B cell (primary cell): ENCODE data around the gene RCAN3. TPM values are rescaled to one million over a fixed set of nuclear protein-coding genes. Genes with fewer than 3 reads are reported as not detected.

ENCODE experiments used
- ATAC-seq: fragments of 200-7000 bp; cut with Tn5 transposase; one replicate; pipeline ENCODE4 v1.10.0; 2021; ENCODE audit warnings: low read depth, mild to moderate bottlenecking, moderate number of reproducible peaks, moderate library complexity
- CTCF ChIA-PET: fragments of 350-600 bp; sonication (Branson Sonifier 250); formaldehyde crosslinking; loops from one replicate; lab custom pipeline; 2021; ENCODE audit warnings: antibody characterized with exemption, inconsistent platforms; lab: Charles Lee
- POLR2A ChIA-PET: fragments of 350-600 bp; sonication (Branson Sonifier 250); formaldehyde crosslinking; loops from one replicate; lab custom pipeline; 2021; ENCODE audit warnings: antibody characterized with exemption; lab: Charles Lee
- DNase-seq: peaks from one replicate; pipeline ENCODE4 v3.0.0; 2013
- H2AFZ ChIP-seq: 2 replicates; pipeline ENCODE4 v1.6.1; 2012; ENCODE audit warnings: mild to moderate bottlenecking, low read depth, low read length; ENCODE audit not compliant: insufficient read depth, poor library complexity, severe bottlenecking
- H3K27ac ChIP-seq, 2 donors: 1 replicate in 1 of 2; 2 replicates in 1 of 2; pipeline ENCODE4 v1.5.1; 2012 to 2013; ENCODE audit warnings: low read length in 2 of 2, mild to moderate bottlenecking in 2 of 2, moderate library complexity in 1 of 2
- H3K27me3 ChIP-seq, 4 experiments: fragments of 200-600 bp in 1 of 4; sonication (generic) in 1 of 4; replicated peaks in 1 of 4; 1 replicate in 2 of 4; 2 replicates in 2 of 4; pipeline versions ENCODE4 v1.6.1 to v1.7.0; 2013 to 2016; ENCODE audit warnings: low read length in 3 of 4, mild to moderate bottlenecking in 2 of 4, mixed read lengths in 1 of 4, moderate library complexity in 1 of 4; ENCODE audit not compliant: insufficient read depth in 4 of 4, control insufficient read depth in 3 of 4; ENCODE audit errors: control extremely low read depth in 1 of 4
- H3K36me3 ChIP-seq, 2 experiments: replicated peaks in 1 of 2; 1 replicate in 1 of 2; 2 replicates in 1 of 2; pipeline versions ENCODE4 v1.6.1 to v1.7.1; 2013; ENCODE audit warnings: low read length in 1 of 2; ENCODE audit not compliant: insufficient read depth in 2 of 2, control insufficient read depth in 1 of 2; ENCODE audit errors: control extremely low read depth in 1 of 2, extremely low read depth in 1 of 2
- H3K4me1 ChIP-seq, 2 donors: fragments of 200-600 bp in 1 of 2; sonication (generic) in 1 of 2; 1 replicate in 1 of 2; 2 replicates in 1 of 2; pipeline versions ENCODE4 v1.5.1 to v1.6.1; 2013 to 2017; ENCODE audit warnings: low read length in 2 of 2; ENCODE audit not compliant: control insufficient read depth in 2 of 2, insufficient read depth in 2 of 2
- H3K4me2 ChIP-seq: replicated peaks from 2 replicates; pipeline ENCODE3; 2012; ENCODE audit warnings: mild to moderate bottlenecking, low read depth, low read length; ENCODE audit not compliant: poor library complexity, severe bottlenecking
- H3K4me3 ChIP-seq, 5 experiments: fragments of 200-600 bp in 1 of 5; sonication (generic) in 1 of 5; 1 replicate in 3 of 5; 2 replicates in 2 of 5; pipeline versions ENCODE4 v1.5.1 to v1.7.0; 2011 to 2016; ENCODE audit warnings: low read length in 4 of 5, mild to moderate bottlenecking in 4 of 5, low read depth in 2 of 5, control low read depth in 1 of 5, moderate library complexity in 1 of 5; ENCODE audit not compliant: insufficient read depth in 1 of 5; ENCODE audit errors: control extremely low read depth in 1 of 5, extremely low read depth in 1 of 5
- H3K79me2 ChIP-seq: fragments of 200-600 bp; sonication (generic); one replicate; pipeline ENCODE4 v1.6.0; 2016; ENCODE audit warnings: low read length; ENCODE audit not compliant: control insufficient read depth, insufficient read depth
- H3K9ac ChIP-seq: fragments of 200-600 bp; sonication (generic); 2 replicates; pipeline ENCODE4 v1.6.1; 2017; ENCODE audit warnings: mild to moderate bottlenecking, low read length, moderate library complexity
- H3K9me3 ChIP-seq, 3 donors: one replicate each; pipeline versions ENCODE4 v1.6.1 to v1.7.1; 2013; ENCODE audit warnings: low read length in 2 of 3; ENCODE audit not compliant: control insufficient read depth in 2 of 3, insufficient read depth in 1 of 3; ENCODE audit errors: control extremely low read depth in 1 of 3
- H4K20me1 ChIP-seq: 2 replicates; pipeline ENCODE4 v1.6.0; 2012; ENCODE audit warnings: mild to moderate bottlenecking, low read length; ENCODE audit not compliant: insufficient read depth, control insufficient read depth, poor library complexity, severe bottlenecking
- H3K27ac Mint-ChIP-seq: one replicate; pipeline ENCODE4 v1.8.0; 2021; ENCODE audit warnings: mixed read lengths
- H3K27me3 Mint-ChIP-seq: one replicate; pipeline ENCODE4 v1.8.0; 2021; ENCODE audit warnings: mixed read lengths
- H3K4me1 Mint-ChIP-seq: one replicate; pipeline ENCODE4 v1.8.0; 2021; ENCODE audit warnings: mixed read lengths
- H3K4me3 Mint-ChIP-seq: one replicate; pipeline ENCODE4 v1.8.0; 2021; ENCODE audit warnings: mixed read lengths
- H3K9me3 Mint-ChIP-seq: one replicate; pipeline ENCODE4 v1.8.0; 2022; ENCODE audit warnings: mixed read lengths; ENCODE audit not compliant: insufficient read depth
- CTCF ChIP-seq: fragments of 200-600 bp; IDR thresholded peaks from one replicate; pipeline ENCODE4 v1.8.0; 2022; ENCODE audit warnings: antibody characterized with exemption, mild to moderate bottlenecking
- EZH2 ChIP-seq: IDR thresholded peaks from 2 replicates; pipeline ENCODE4 v1.6.1; 2012; ENCODE audit warnings: borderline replicate concordance, low read depth, mild to moderate bottlenecking, moderate library complexity, low read length; ENCODE audit not compliant: insufficient read depth, poor library complexity, severe bottlenecking
- WGBS: methylation state at CpG from one replicate; pipeline ENCODE4 v1.1.5; 2013; ENCODE audit warnings: missing lambda C conversion rate; ENCODE audit not compliant: insufficient coverage; 5-methylcytosine and 5-hydroxymethylcytosine counted together
- intact Hi-C: fragments of 100-400 bp; cut with micrococcal nuclease; formaldehyde crosslinking; loops from one replicate; pipeline ENCODE4 v1.10.0; 2022
- polyA plus RNA-seq: library from polyadenylated mRNA; depleted of rRNA; stranded (reverse); fragments of >200 nt; gene quantifications from 2 replicates; pipeline ENCODE4 v1.2.3, GENCODE V29; 2012
- total RNA-seq, 2 donors: library from RNA; stranded (reverse); fragments of 120-200 nt in 1 of 2; gene quantifications; 1 replicate in 1 of 2; 2 replicates in 1 of 2; pipeline versions ENCODE4 v1.2.3 to v1.2.4, GENCODE V29; 2013 to 2022

The RCAN3 gene
- total and polyA plus RNA-seq, 2 donors (not counting 1 experiment from before 2014, with no cell fraction given), result 19.3 to 37.3 TPM

DNA sequence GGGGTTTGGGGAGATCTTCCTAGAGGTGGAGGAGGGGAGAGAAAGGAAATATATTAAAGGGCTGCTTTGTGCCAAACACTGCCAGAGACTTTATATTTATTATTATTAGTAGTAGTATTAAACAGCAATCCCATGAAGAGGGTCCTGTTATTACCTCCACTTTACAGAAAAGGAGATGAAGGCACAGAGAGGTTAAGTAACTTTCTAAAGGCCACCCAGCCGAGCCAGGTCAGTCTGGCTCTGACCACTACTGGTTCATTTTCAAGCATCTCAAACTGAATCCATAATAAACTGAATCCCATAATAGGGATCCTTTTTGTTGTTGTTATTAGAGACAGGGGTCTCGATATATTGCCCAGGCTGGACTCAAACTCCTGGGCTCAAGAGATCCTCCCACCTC, 65.8 kb downstream of the RCAN3 start:
- Mint-ChIP-seq H3K9me3 (no peaks in the 10 kb centered on the region), H3K4me1 (peaks cover 29% of the 10 kb centered on the region), H3K27ac (peak overlapping the region; percentile 32), H3K27me3 (no peaks in the 10 kb centered on the region), H3K4me3 (no peak overlapping the region)
- ChIA-PET CTCF (interaction anchor here (0.6 to 2.5 kb wide), 2 partner anchors 18 to 25 kb away, joined by 3 to 13 read pairs; no protein-coding TSS in a partner anchor), POLR2A (no interaction called here)
- Histone ChIP-seq H3K4me2 (no peak overlapping the region), H4K20me1 (no peaks in the 10 kb centered on the region), H2AFZ (peak overlapping the region; percentile 53), H3K4me1 (peaks cover 7 to 23% of the 10 kb centered on the region in 2 donors), H3K36me3 (no peaks in the 10 kb centered on the region), H3K9ac (no peak overlapping the region), H3K27me3 (peaks cover 0 to 3% (median 0%) of the 10 kb centered on the region in 4 experiments), H3K27ac (no peak overlapping the region), H3K9me3 (no peaks in the 10 kb centered on the region), H3K79me2 (no peaks in the 10 kb centered on the region), H3K4me3 (no peak overlapping the region)
- intact Hi-C loops, result no loop called here
- no CpG with 5 or more reads among the region's 2 CpGs for whole genome bisulfite sequencing
- ATAC-seq (no peak), DNase-seq (no peak)
- no peak for TF ChIP-seq CTCF
- TF ChIP-seq EZH2, result no peak

GRCh38 chr1:24570265-24571125, 67.9 kb downstream of the RCAN3 start:
- Histone ChIP-seq H3K9ac (no peak overlapping the region), H3K4me3 (no peak overlapping the region), H3K27ac (no peak overlapping the region), H3K4me2 (no peak overlapping the region), H2AFZ (no peak overlapping the region), H3K4me1 (peaks cover 7 to 23% of the 10 kb centered on the region in 2 donors), H3K9me3 (no peaks in the 10 kb centered on the region), H4K20me1 (no peaks in the 10 kb centered on the region), H3K36me3 (no peaks in the 10 kb centered on the region), H3K79me2 (no peaks in the 10 kb centered on the region), H3K27me3 (peaks cover 0 to 3% (median 0%) of the 10 kb centered on the region in 4 experiments)
- CTCF ChIA-PET, result no interaction called here
- Mint-ChIP-seq H3K27ac (no peak overlapping the region), H3K9me3 (no peaks in the 10 kb centered on the region), H3K4me3 (no peak overlapping the region), H3K4me1 (peaks cover 29% of the 10 kb centered on the region), H3K27me3 (no peaks in the 10 kb centered on the region)
- ATAC-seq (no peak), DNase-seq (no peak)
- intact Hi-C loops, result no loop called here
- POLR2A ChIA-PET, result no interaction called here
- WGBS, result 91% methylated on average over 4 of the region's 10 CpGs
- TF ChIP-seq CTCF (no peak), EZH2 (no peak)
